H9 (cell line): ENCODE data around the gene GGCX. TPM values are rescaled to one million over a fixed set of nuclear protein-coding genes. Genes with fewer than 3 reads are reported as not detected.

Experiments used
- DNase-seq: peaks from one replicate; pipeline ENCODE4 v3.0.0-alpha.2; 2017
- H2AFZ ChIP-seq: one replicate; pipeline ENCODE4 v1.6.1; 2013; ENCODE audit warnings: mild to moderate bottlenecking, low read length, control low read depth, moderate library complexity
- H2AK5ac ChIP-seq: 2 replicates; pipeline ENCODE4 v1.6.1; 2013; ENCODE audit warnings: low read length, control low read depth, mixed read lengths; ENCODE audit not compliant: insufficient read length
- H2BK120ac ChIP-seq: one replicate; pipeline ENCODE4 v1.6.1; 2013; ENCODE audit warnings: low read depth, mild to moderate bottlenecking, low read length, control low read depth, inconsistent platforms; ENCODE audit not compliant: poor library complexity, severe bottlenecking
- H2BK12ac ChIP-seq: 2 replicates; pipeline ENCODE4 v1.6.1; 2013; ENCODE audit warnings: low read length, control low read depth, mixed read lengths, low read depth; ENCODE audit not compliant: insufficient read length
- H2BK15ac ChIP-seq: 2 replicates; pipeline ENCODE4 v1.6.1; 2013; ENCODE audit warnings: low read depth, low read length, control low read depth
- H2BK20ac ChIP-seq: one replicate; pipeline ENCODE4 v1.6.1; 2013; ENCODE audit warnings: low read depth, mild to moderate bottlenecking, low read length, control low read depth, inconsistent platforms; ENCODE audit not compliant: poor library complexity, severe bottlenecking
- H2BK5ac ChIP-seq: 2 replicates; pipeline ENCODE4 v1.6.1; 2013; ENCODE audit warnings: low read length, control low read depth, mixed read lengths; ENCODE audit not compliant: insufficient read length
- H3K14ac ChIP-seq: 2 replicates; pipeline ENCODE4 v1.6.1; 2013; ENCODE audit warnings: low read length, control low read depth; ENCODE audit not compliant: insufficient read depth
- H3K18ac ChIP-seq: 2 replicates; pipeline ENCODE4 v1.6.1; 2013; ENCODE audit warnings: low read depth, mild to moderate bottlenecking, mixed read lengths, low read length, control low read depth; ENCODE audit not compliant: insufficient read length
- H3K23ac ChIP-seq: 2 replicates; pipeline ENCODE4 v1.6.1; 2013; ENCODE audit warnings: low read length, control low read depth, mixed read lengths, low read depth; ENCODE audit not compliant: insufficient read length
- H3K23me2 ChIP-seq: 2 replicates; pipeline ENCODE4 v1.6.1; 2013; ENCODE audit warnings: low read depth, mild to moderate bottlenecking, mixed read lengths, low read length, control low read depth; ENCODE audit not compliant: insufficient read length, poor library complexity, severe bottlenecking
- H3K27ac ChIP-seq: 2 replicates; pipeline ENCODE4 v1.5.1; 2013; ENCODE audit warnings: low read length, control low read depth, mixed read lengths, low read depth; ENCODE audit not compliant: insufficient read length
- H3K27me3 ChIP-seq: 2 replicates; pipeline ENCODE4 v1.6.1; 2013; ENCODE audit warnings: low read length, control low read depth, inconsistent platforms; ENCODE audit not compliant: insufficient read depth
- H3K4ac ChIP-seq: 2 replicates; pipeline ENCODE4 v1.6.1; 2013; ENCODE audit warnings: low read depth, mild to moderate bottlenecking, control low read depth, inconsistent platforms, low read length, moderate library complexity
- H3K4me1 ChIP-seq: 2 replicates; pipeline ENCODE4 v1.6.1; 2013; ENCODE audit warnings: low read length, control low read depth, inconsistent platforms; ENCODE audit not compliant: insufficient read depth
- H3K4me2 ChIP-seq: 2 replicates; pipeline ENCODE4 v1.6.1; 2013; ENCODE audit warnings: low read length, control low read depth, mixed read lengths; ENCODE audit not compliant: insufficient read length, insufficient read depth
- H3K56ac ChIP-seq: 2 replicates; pipeline ENCODE4 v1.6.1; 2013; ENCODE audit warnings: low read depth, mild to moderate bottlenecking, mixed read lengths, low read length, control low read depth; ENCODE audit not compliant: insufficient read length
- H3K79me1 ChIP-seq: 2 replicates; pipeline ENCODE4 v1.6.1; 2013; ENCODE audit warnings: low read depth, mild to moderate bottlenecking, moderate library complexity, low read length, control low read depth, inconsistent platforms; ENCODE audit not compliant: insufficient read depth, poor library complexity, severe bottlenecking
- H3K79me2 ChIP-seq: 2 replicates; pipeline ENCODE4 v1.6.1; 2013; ENCODE audit warnings: low read length, control low read depth, inconsistent platforms; ENCODE audit not compliant: insufficient read depth
- H3K9ac ChIP-seq: 2 replicates; pipeline ENCODE4 v1.6.1; 2013; ENCODE audit warnings: low read length, control low read depth, mixed read lengths; ENCODE audit not compliant: insufficient read length; ENCODE audit errors: extremely low read depth
- H3K9me3 ChIP-seq: one replicate; pipeline ENCODE4 v1.6.1; 2013; ENCODE audit warnings: low read depth, low read length, inconsistent platforms; ENCODE audit not compliant: control insufficient read depth
- H3T11ph ChIP-seq: one replicate; pipeline ENCODE4 v1.6.1; 2013; ENCODE audit warnings: mild to moderate bottlenecking, low read length, control low read depth, inconsistent platforms
- H4K20me1 ChIP-seq: one replicate; pipeline ENCODE4 v1.6.1; 2013; ENCODE audit not compliant: control insufficient read depth, insufficient read length, insufficient read depth
- H4K5ac ChIP-seq: 2 replicates; pipeline ENCODE4 v1.6.1; 2013; ENCODE audit warnings: low read depth, mild to moderate bottlenecking, mixed read lengths, low read length, control low read depth; ENCODE audit not compliant: insufficient read length
- H4K8ac ChIP-seq: replicated peaks from 2 replicates; pipeline ENCODE4 v1.6.1; 2013; ENCODE audit warnings: low read length, control low read depth, mixed read lengths, low read depth; ENCODE audit not compliant: insufficient read length
- H4K91ac ChIP-seq: 2 replicates; pipeline ENCODE4 v1.6.1; 2013; ENCODE audit warnings: low read depth, mild to moderate bottlenecking, moderate library complexity, mixed read lengths, low read length, control low read depth; ENCODE audit not compliant: insufficient read length
- H3K27ac Mint-ChIP-seq, 3 experiments: 2 replicates in 2 of 3; 3 replicates in 1 of 3; pipeline ENCODE4 v1.8.0; 2020 to 2021; ENCODE audit warnings: mixed read lengths in 3 of 3, mild to moderate bottlenecking in 1 of 3, moderate library complexity in 1 of 3
- H3K27me3 Mint-ChIP-seq: 2 replicates; pipeline ENCODE4 v1.8.0; 2021; ENCODE audit warnings: low read depth, mild to moderate bottlenecking, moderate library complexity, mixed read lengths
- H3K36me3 Mint-ChIP-seq, 3 experiments: 2 replicates in 2 of 3; 3 replicates in 1 of 3; pipeline ENCODE4 v1.8.0; 2020 to 2021; ENCODE audit warnings: low read depth in 3 of 3, mixed read lengths in 3 of 3; ENCODE audit not compliant: insufficient read depth in 1 of 3
- H3K4me1 Mint-ChIP-seq, 2 experiments: 2 replicates each; pipeline ENCODE4 v1.8.0; 2020; ENCODE audit warnings: mixed read lengths in 2 of 2
- H3K4me3 Mint-ChIP-seq, 2 experiments: 2 replicates in 1 of 2; 3 replicates in 1 of 2; pipeline ENCODE4 v1.8.0; 2020 to 2021; ENCODE audit warnings: mild to moderate bottlenecking in 2 of 2, mixed read lengths in 2 of 2, moderate library complexity in 1 of 2
- H3K9me3 Mint-ChIP-seq, 2 experiments: 2 replicates in 1 of 2; 3 replicates in 1 of 2; pipeline ENCODE4 v1.8.0; 2020; ENCODE audit warnings: mild to moderate bottlenecking in 2 of 2, mixed read lengths in 2 of 2, moderate library complexity in 1 of 2
- WGBS: extraction: QIAGEN DNeasy Blood & Tissue Kit; methylation state at CpG from one replicate; pipeline ENCODE4 v1.1.7; 2013; ENCODE audit warnings: missing lambda C conversion rate, low lambda C conversion rate, mixed read lengths; ENCODE audit not compliant: insufficient read length; ENCODE audit errors: extremely low coverage; 5-methylcytosine and 5-hydroxymethylcytosine counted together
- total RNA-seq: library from RNA; stranded (reverse); gene quantifications from 2 replicates; pipeline ENCODE4 v1.2.1, GENCODE V29; 2021
- TF ChIP-seq, protein P1 (sequence below): fragments of 200-600 bp; sonication (generic); conservative IDR thresholded peaks from 3 replicates; pipeline ENCODE4 v1.8.0; 2021; ENCODE audit warnings: antibody characterized with exemption, mild to moderate bottlenecking

GGCX gene
- total RNA-seq, 1 experiment from 2014 or later, result 32.9 TPM

- H4K8ac ChIP-seq, result no peak overlapping the region
- DNase-seq, result no peak
- no peak overlapping the region for H3K56ac ChIP-seq
- H2BK20ac ChIP-seq, result no peak overlapping the region
- no peak overlapping the region for H3K4ac ChIP-seq
- no peak overlapping the region for H2AK5ac ChIP-seq
- H3K9me3 Mint-ChIP-seq, result no peaks in the 10 kb centered on the region; a peak in 1 of 5 replicates
- H2AFZ ChIP-seq, result no peak overlapping the region
- no peaks in the 10 kb centered on the region for H3K9me3 ChIP-seq
- no peaks in the 10 kb centered on the region for H3K79me1 ChIP-seq
- WGBS, result no CpG with 5 or more reads among the region's 7 CpGs
- H3K27me3 Mint-ChIP-seq, result peaks cover 28% of the 10 kb centered on the region
- no peak overlapping the region for H3K23ac ChIP-seq
- no peak overlapping the region for H3K18ac ChIP-seq
- H3K23me2 ChIP-seq, result peaks cover 3% of the 10 kb centered on the region
- H3K36me3 Mint-ChIP-seq, result no peaks in the 10 kb centered on the region
- H2BK120ac ChIP-seq, result no peak overlapping the region
- H3K27ac ChIP-seq, result no peak overlapping the region
- no peak overlapping the region; a peak in 2 of 5 replicates for H3K4me3 Mint-ChIP-seq
- H3K9ac ChIP-seq, result no peak overlapping the region
- H2BK5ac ChIP-seq, result no peak overlapping the region
- no peaks in the 10 kb centered on the region; the same call in 1 of the 2 replicates for H3K27me3 ChIP-seq
- H4K20me1 ChIP-seq, result no peaks in the 10 kb centered on the region
- TF ChIP-seq, protein P1, sequence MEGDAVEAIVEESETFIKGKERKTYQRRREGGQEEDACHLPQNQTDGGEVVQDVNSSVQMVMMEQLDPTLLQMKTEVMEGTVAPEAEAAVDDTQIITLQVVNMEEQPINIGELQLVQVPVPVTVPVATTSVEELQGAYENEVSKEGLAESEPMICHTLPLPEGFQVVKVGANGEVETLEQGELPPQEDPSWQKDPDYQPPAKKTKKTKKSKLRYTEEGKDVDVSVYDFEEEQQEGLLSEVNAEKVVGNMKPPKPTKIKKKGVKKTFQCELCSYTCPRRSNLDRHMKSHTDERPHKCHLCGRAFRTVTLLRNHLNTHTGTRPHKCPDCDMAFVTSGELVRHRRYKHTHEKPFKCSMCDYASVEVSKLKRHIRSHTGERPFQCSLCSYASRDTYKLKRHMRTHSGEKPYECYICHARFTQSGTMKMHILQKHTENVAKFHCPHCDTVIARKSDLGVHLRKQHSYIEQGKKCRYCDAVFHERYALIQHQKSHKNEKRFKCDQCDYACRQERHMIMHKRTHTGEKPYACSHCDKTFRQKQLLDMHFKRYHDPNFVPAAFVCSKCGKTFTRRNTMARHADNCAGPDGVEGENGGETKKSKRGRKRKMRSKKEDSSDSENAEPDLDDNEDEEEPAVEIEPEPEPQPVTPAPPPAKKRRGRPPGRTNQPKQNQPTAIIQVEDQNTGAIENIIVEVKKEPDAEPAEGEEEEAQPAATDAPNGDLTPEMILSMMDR, result no peak
- H3K79me2 ChIP-seq, result no peaks in the 10 kb centered on the region
- no peak overlapping the region for H3K27ac Mint-ChIP-seq
- no peak overlapping the region for H2BK12ac ChIP-seq
- H3K4me1 ChIP-seq, result no peaks in the 10 kb centered on the region; the same call in 1 of the 2 replicates
- peaks cover 8 to 11% of the 10 kb centered on the region in 2 experiments for H3K4me1 Mint-ChIP-seq
- H4K5ac ChIP-seq, result no peak overlapping the region
- H2BK15ac ChIP-seq, result no peak overlapping the region
- no peak overlapping the region for H3K4me2 ChIP-seq
- no peak overlapping the region for H4K91ac ChIP-seq
- no peak overlapping the region for H3T11ph ChIP-seq
- no peak overlapping the region for H3K14ac ChIP-seq
These were observed 28.9 kb upstream of the GGCX start for GRCh38 chr2:85589982-85590791.
